HG03378 (cell line): Measurements from ENCODE around the gene FETUB.
"Not testable (repeated sequence)": the region's sequence is repeated elsewhere in the genome, so short reads cannot be mapped to it uniquely, and the experiment has no call there.

Experiments
- ATAC-seq: cut with Tn5 transposase; IDR thresholded peaks from one replicate; pipeline ENCODE4 v1.9.1; 2021; ENCODE audit warnings: mild to moderate bottlenecking, moderate library complexity; ENCODE audit not compliant: unreplicated experiment

The FETUB gene

GRCh38 chr3:186668426-186668825 is 28.2 kb downstream of the FETUB start:
- ATAC-seq = no peak

GRCh38 chr3:186669378-186670084 is 29.3 kb downstream of the FETUB start:
- ATAC-seq = no peak

GRCh38 chr3:186670155-186670554 is 30.0 kb downstream of the FETUB start:
- no peak for ATAC-seq

GRCh38 chr3:186671051-186671450 is 30.9 kb downstream of the FETUB start:
- ATAC-seq = no peak

- no peak for ATAC-seq
These were observed 38.4 kb downstream of the FETUB start for GRCh38 chr3:186678604-186679003.

- no peak for ATAC-seq
These were observed 39.0 kb downstream of the FETUB start for GRCh38 chr3:186679151-186679550.

GRCh38 chr3:186680869-186681268 is 40.7 kb downstream of the FETUB start:
- ATAC-seq = no peak

GRCh38 chr3:186682812-186683211 is 42.6 kb downstream of the FETUB start:
- ATAC-seq = no peak

- no peak for ATAC-seq
These were observed 43.8 kb downstream of the FETUB start for GRCh38 chr3:186683979-186684378.

- not testable (repeated sequence) for ATAC-seq
These were observed 46.3 kb downstream of the FETUB start for GRCh38 chr3:186686475-186686874.

- no peak for ATAC-seq
These were observed 47.0 kb downstream of the FETUB start for GRCh38 chr3:186687120-186687651.

GRCh38 chr3:186690304-186690703 is 50.1 kb downstream of the FETUB start:
- not testable (repeated sequence) for ATAC-seq

GRCh38 chr3:186691676-186692075 is 51.5 kb downstream of the FETUB start:
- no peak for ATAC-seq

GRCh38 chr3:186693843-186694242 is 53.6 kb downstream of the FETUB start:
- ATAC-seq = no peak

GRCh38 chr3:186694288-186695032 is 54.3 kb downstream of the FETUB start:
- ATAC-seq = no peak

- ATAC-seq = no peak
These were observed 56.3 kb downstream of the FETUB start for GRCh38 chr3:186696522-186696921.

GRCh38 chr3:186697510-186697909 is 57.3 kb downstream of the FETUB start:
- ATAC-seq = no peak

- no peak for ATAC-seq
These were observed 60.1 kb downstream of the FETUB start for GRCh38 chr3:186700267-186700666.

GRCh38 chr3:186702451-186702850 is 62.3 kb downstream of the FETUB start:
- not testable (repeated sequence) for ATAC-seq
